HG02885 (cell line): ENCODE data around the gene BCDIN3D.
"Not testable (repeated sequence)": the region's sequence is repeated elsewhere in the genome, so short reads cannot be mapped to it uniquely, and the experiment has no call there.

Experiments
- ATAC-seq: cut with Tn5 transposase; IDR thresholded peaks from one replicate; pipeline ENCODE4 v1.9.1; 2021; ENCODE audit warnings: mild to moderate bottlenecking; ENCODE audit not compliant: unreplicated experiment, poor library complexity

The BCDIN3D gene

DNA sequence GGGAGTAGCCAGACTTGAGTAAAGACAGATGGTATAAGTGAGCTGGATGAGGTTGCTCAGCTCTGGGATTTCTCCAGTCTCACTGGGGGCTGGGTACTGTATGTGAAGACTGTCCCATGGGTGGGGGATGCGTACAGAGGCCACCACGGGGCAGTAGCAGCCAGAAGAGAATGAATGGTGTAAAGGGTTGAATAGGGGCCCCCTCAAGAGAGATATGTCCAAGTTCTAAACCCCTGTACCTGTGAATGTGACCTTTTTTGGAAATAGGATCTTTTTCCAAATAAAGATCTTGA, 21.8 kb upstream of the BCDIN3D start:
- ATAC-seq: no peak

DNA sequence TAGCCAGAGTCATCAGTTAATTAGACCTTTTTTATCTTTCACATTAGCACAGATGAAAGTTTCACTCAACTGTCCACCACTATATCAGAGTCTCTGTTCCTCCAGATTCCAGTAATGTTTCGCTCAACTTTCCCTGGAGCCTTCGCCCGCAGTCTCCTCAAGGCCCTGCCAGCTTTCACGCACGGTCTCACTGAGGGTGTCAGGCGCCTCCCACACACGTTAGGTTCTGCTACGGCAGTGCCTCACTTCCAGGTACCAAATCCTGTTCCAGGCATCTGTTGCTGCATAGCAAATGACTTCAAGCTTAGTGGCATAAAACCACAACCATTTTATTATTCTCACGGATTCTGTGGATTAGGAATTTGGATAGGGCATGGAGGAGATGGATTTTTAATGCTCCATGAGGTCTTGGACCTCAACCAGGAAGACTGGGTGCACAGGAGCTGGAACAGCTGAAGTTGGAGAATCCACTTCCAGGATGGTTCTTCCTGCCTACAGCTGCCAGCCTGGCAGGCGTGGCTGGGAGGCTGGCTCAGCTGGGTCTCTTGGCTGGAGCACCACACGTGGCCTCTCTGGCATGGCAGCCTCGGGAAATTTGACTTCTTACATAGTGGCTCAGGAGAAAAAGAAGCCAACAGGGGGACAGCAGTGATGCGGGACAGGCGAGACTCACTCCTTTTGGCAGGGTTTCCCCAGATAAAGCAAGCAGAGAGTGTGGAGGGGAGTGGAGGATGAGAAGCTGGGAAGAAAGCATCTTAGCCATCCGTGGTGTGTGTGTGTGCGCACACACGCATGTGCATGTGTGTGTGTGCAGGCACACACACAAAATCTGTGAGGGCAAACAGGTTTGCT, 21.3 kb upstream of the BCDIN3D start:
- ATAC-seq: no peak

DNA sequence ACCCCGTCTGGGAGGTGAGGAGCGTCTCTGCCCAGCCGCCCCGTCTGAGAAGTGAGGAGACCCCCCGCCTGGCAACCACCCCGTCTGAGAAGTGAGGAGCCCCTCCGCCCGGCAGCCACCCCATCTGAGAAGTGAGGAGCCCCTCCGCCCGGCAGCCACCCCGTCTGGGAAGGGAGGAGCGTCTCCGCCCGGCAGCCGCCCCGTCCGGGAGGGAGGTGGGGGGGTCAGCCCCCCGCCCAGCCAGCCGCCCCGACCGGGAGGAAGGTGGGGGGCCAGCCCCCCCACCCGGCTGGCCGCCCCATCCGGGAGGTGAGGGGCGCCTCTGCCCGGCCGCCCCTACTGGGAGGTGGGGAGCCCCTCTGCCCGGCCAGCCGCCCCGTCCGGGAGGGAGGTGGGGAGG, 18.0 kb upstream of the BCDIN3D start:
- not testable (repeated sequence) for ATAC-seq

- not testable (repeated sequence) for ATAC-seq
These were observed 13.0 kb upstream of the BCDIN3D start for GRCh38 chr12:49855890-49856289.

- ATAC-seq: no peak
These were observed 12.1 kb upstream of the BCDIN3D start for GRCh38 chr12:49854976-49855375.

DNA sequence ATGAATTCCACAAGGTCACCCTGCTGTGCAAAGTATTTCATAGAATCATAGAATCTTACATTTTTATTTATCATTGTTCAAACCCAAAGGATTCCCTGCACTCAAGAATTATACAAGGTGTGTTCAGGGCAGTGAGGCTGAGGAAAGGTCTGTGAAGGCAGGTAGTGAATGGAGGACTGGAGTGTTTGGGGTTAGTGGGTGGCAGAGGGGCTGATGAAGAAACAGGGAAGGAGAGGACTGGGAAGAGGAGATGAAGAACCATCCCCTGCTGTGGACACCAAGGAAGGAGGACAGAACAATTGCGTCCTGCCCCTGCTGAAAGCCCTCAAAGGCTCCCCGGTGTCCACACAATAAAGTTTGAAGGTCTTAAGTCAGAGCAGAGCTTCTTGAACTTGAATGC, 10.8 kb upstream of the BCDIN3D start:
- ATAC-seq: no peak

GRCh38 chr12:49847161-49847560, 4.3 kb upstream of the BCDIN3D start:
- no peak for ATAC-seq

DNA sequence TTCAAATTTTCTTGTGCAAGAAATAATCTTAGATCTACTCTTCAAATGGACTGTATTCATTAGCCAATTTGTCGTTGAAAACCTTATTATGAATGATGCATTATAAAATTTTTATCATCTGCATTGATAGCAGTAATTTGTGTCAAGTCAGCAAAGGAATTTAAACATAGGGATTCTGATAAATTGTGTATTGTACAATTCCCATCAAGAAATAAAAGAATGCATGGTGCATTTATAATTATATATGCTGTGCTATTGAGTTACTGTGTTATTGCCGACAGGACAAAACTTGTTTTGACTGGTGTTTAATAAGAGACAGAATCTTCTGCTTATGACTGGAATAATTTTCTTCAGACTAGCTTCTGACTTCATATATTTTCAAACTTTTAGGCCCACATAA, 3.1 kb upstream of the BCDIN3D start:
- ATAC-seq: no peak

GRCh38 chr12:49843876-49844437, 1.1 kb upstream of the BCDIN3D start:
- no peak for ATAC-seq

- no peak for ATAC-seq
These were observed 505 bp upstream of the BCDIN3D start for GRCh38 chr12:49843411-49843810.

GRCh38 chr12:49838973-49839633, 3.8 kb downstream of the BCDIN3D start:
- ATAC-seq: no peak

GRCh38 chr12:49832836-49833421, 10.0 kb downstream of the BCDIN3D start:
- no peak for ATAC-seq

DNA sequence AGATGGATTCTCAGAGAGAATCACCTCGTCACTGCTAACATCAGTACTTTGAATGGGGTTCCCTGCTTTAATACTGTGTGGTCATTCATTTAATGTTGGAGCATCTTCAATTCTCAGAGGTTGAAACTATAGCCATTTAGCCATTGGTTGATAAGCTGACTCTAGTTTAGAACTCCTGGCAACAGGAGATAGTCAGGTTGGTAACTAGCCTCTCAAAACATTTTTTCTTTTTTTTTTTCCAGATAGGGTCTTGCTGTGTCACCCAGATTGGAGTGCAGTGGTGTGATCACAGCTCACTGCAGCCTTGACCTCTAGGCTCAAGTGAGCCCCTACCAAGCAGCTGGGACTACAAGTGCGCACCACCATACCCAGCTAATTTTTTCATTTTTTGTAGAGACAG, 11.2 kb downstream of the BCDIN3D start:
- ATAC-seq: no peak

DNA sequence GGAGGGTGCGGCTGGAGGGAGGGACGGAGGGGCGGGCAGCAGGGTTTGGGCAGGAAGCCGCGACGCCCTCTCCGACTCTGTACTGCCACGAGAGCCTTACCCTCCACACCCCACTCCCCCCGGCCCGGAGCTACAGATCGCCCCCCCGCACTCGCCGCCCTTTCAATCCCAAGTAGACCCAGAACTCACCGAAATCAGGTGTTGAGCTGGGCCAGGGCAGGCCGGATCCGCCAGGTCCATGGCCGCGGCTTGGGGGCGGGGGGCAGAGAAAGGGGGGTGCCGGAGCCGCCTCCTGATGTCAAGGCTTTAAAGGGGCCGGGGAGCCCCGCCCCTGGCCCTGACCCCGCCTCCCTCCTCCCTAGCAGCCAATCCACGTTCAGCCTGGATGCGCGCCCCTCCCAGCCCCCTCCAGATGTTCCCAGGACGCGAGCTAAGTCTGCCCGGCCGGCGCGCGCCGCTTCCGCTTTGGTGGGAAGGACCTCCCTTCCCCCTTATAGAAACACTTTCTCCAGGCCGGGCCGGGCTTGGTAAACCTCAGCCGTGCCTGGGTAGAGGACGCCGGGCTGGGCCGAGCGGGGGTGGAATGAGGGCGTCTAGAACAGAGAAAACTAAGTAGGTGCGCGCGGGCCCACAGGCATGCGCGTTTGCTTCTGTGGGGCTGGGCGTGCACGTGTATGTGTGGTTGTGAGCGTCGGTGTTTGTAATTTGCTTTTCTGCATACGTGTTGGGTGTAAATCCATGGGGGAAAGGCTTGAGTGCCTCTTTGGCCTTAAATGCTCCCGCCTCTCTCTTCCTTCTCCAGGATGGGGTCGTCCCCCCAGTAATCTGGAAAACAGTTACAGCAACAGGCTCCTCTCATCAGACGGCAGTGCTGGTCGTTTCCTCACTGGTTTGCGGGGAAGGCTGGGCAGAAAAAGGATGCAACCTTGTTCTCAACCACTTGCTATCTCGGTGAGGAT, 14.5 kb downstream of the BCDIN3D start, which contains the start of gene NCKAP5L:
TSS of gene NCKAP5L (minus strand) at position 281 of the 959 bp plus-strand sequence. CDS start 24,369 bp downstream, outside the sequence.
- peak; percentile 94 for ATAC-seq

GRCh38 chr12:49827401-49828099, 15.4 kb downstream of the BCDIN3D start:
- ATAC-seq: no peak

DNA sequence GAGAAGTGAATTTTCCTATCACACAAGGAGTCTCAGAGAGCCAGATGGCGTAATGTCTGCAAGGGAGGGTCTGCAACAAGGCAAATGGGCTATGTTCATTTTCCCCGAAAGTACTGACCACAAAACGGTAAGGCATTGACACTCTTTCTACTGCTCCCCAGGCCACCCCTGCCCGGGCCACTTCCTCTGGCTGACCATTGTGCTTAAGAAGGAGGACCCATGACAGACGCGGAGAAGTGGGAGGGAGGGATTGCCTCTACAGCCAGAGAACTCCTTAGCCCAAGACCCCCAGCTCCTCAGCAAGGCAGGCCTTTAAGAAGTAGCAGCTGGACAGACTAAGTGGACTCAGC, 15.9 kb downstream of the BCDIN3D start:
- ATAC-seq: no peak

- no peak for ATAC-seq
These were observed 16.9 kb downstream of the BCDIN3D start for GRCh38 chr12:49825971-49826421.

GRCh38 chr12:49825360-49825970, 17.4 kb downstream of the BCDIN3D start:
- ATAC-seq: no peak

GRCh38 chr12:49824895-49825294, 18.0 kb downstream of the BCDIN3D start:
- ATAC-seq: no peak
